SU-DHL-6 (cell line): ENCODE measurements around the gene DTNA.

Source experiments
- H2AFZ ChIP-seq: fragments of 200-600 bp; sonication (generic); 2 replicates; pipeline ENCODE4 v1.6.1; 2014; ENCODE audit warnings: low read depth, mild to moderate bottlenecking, moderate library complexity, mixed read lengths, antibody characterized with exemption, low read length; ENCODE audit not compliant: severe bottlenecking
- H3F3A ChIP-seq: fragments of 200-600 bp; shearing (Covaris generic); 2 replicates; pipeline ENCODE4 v1.6.0; 2016; ENCODE audit warnings: antibody characterized with exemption, mild to moderate bottlenecking; ENCODE audit not compliant: insufficient read depth
- H3K27ac ChIP-seq: fragments of 200-600 bp; sonication (generic); 2 replicates; pipeline ENCODE4 v1.5.1; 2016; ENCODE audit warnings: low read depth, mild to moderate bottlenecking, low read length, moderate library complexity, mixed read lengths
- H3K27me3 ChIP-seq: fragments of 200-600 bp; sonication (generic), shearing (Covaris generic); 2 replicates; pipeline ENCODE4 v1.6.0; 2014; ENCODE audit warnings: mild to moderate bottlenecking, low read length
- H3K36me3 ChIP-seq: fragments of 200-600 bp; sonication (generic); 2 replicates; pipeline ENCODE4 v1.6.1; 2014; ENCODE audit warnings: mild to moderate bottlenecking, low read length, mixed read lengths
- H3K4me2 ChIP-seq: fragments of 300-600, 200-600 bp; shearing (Covaris generic), sonication (generic); 2 replicates; pipeline ENCODE4 v1.6.0; 2014; ENCODE audit warnings: low read length, low read depth, mild to moderate bottlenecking; ENCODE audit not compliant: poor library complexity, severe bottlenecking
- H3K4me3 ChIP-seq: fragments of 200-600 bp; sonication (generic); 2 replicates; pipeline ENCODE4 v1.5.1; 2014; ENCODE audit warnings: antibody characterized with exemption, low read length, mild to moderate bottlenecking, mixed read lengths; ENCODE audit not compliant: insufficient read depth, poor library complexity, severe bottlenecking
- H3K79me2 ChIP-seq: fragments of 200-600 bp; sonication (generic); 2 replicates; pipeline ENCODE4 v1.6.1; 2014; ENCODE audit warnings: mild to moderate bottlenecking, low read length, moderate library complexity; ENCODE audit not compliant: insufficient read depth
- H3K9ac ChIP-seq: fragments of 200-600 bp; sonication (generic); 2 replicates; pipeline ENCODE4 v1.7.0; 2014; ENCODE audit warnings: mild to moderate bottlenecking, low read length
- H3K9me2 ChIP-seq: fragments of 200-600 bp; sonication (generic); replicated peaks from 2 replicates; pipeline ENCODE4 v1.6.1; 2014; ENCODE audit warnings: low read length; ENCODE audit not compliant: insufficient read depth
- H3K9me3 ChIP-seq: fragments of 200-600 bp; sonication (generic); 2 replicates; pipeline ENCODE4 v1.6.1; 2014; ENCODE audit warnings: low read length, mixed read lengths; ENCODE audit not compliant: insufficient read depth
- H4K20me1 ChIP-seq: fragments of 200-600 bp; sonication (generic); 2 replicates; pipeline ENCODE4 v1.6.1; 2014; ENCODE audit warnings: low read depth, mild to moderate bottlenecking, antibody characterized with exemption, low read length, moderate library complexity, mixed read lengths
- CTCF ChIP-seq: fragments of 200-600 bp; sonication (generic); IDR thresholded peaks from one replicate; pipeline ENCODE4 v1.5.1; 2017; ENCODE audit warnings: antibody characterized with exemption, mild to moderate bottlenecking, low read length, moderate library complexity; ENCODE audit not compliant: insufficient read depth, poor library complexity, severe bottlenecking
- EZH2phosphoT487 ChIP-seq: fragments of 200-600 bp; sonication (generic), shearing (Covaris generic); conservative IDR thresholded peaks from 2 replicates; pipeline ENCODE4 v1.6.1; 2018; ENCODE audit warnings: mild to moderate bottlenecking, antibody characterized with exemption, low read length, moderate library complexity, mixed read lengths

DTNA gene

GRCh38 chr18:34936772-34937171 lies 226.7 kb downstream of the DTNA start:
- Histone ChIP-seq H3K27ac (no peak overlapping the region), H3K9me2 (no peaks in the 10 kb centered on the region), H3K9me3 (no peaks in the 10 kb centered on the region), H3K4me2 (no peak overlapping the region), H3K36me3 (no peaks in the 10 kb centered on the region), H4K20me1 (no peaks in the 10 kb centered on the region), H3K27me3 (no peaks in the 10 kb centered on the region), H3K79me2 (no peaks in the 10 kb centered on the region), H3K9ac (no peak overlapping the region), H2AFZ (no peak overlapping the region), H3K4me3 (no peak overlapping the region), H3F3A (no peaks in the 10 kb centered on the region)
- no peak for TF ChIP-seq CTCF

- Histone ChIP-seq H3K9me2 (no peaks in the 10 kb centered on the region), H4K20me1 (no peaks in the 10 kb centered on the region), H3K27ac (no peak overlapping the region), H2AFZ (no peak overlapping the region), H3K4me2 (no peak overlapping the region), H3K36me3 (no peaks in the 10 kb centered on the region), H3K9me3 (no peaks in the 10 kb centered on the region), H3F3A (no peaks in the 10 kb centered on the region), H3K9ac (no peak overlapping the region), H3K27me3 (no peaks in the 10 kb centered on the region), H3K79me2 (no peaks in the 10 kb centered on the region), H3K4me3 (no peak overlapping the region)
- no peak for TF ChIP-seq CTCF
- no peak for TF ChIP-seq EZH2phosphoT487
Measured at GRCh38 chr18:34938090-34938489, 228.0 kb downstream of the DTNA start.
